Amygdala (tissue), 56 donors: ENCODE measurements around the gene TAS2R50.
A peak's percentile ranks its signal among the peaks of the same experiment; 100 is the strongest.
"Not testable (repeated sequence)": the region's sequence is repeated elsewhere in the genome, so short reads cannot be mapped to it uniquely, and the experiment has no call there.

Experiments
- DNase-seq, 56 donors: peaks; one replicate each; lab custom pipeline; 2025; lab: John Stamatoyannopoulos, UW

Gene TAS2R50, protein sequence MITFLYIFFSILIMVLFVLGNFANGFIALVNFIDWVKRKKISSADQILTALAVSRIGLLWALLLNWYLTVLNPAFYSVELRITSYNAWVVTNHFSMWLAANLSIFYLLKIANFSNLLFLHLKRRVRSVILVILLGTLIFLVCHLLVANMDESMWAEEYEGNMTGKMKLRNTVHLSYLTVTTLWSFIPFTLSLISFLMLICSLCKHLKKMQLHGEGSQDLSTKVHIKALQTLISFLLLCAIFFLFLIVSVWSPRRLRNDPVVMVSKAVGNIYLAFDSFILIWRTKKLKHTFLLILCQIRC

GRCh38 chr12:10986812-10987211 is at the start of gene TAS2R50:
Gene TAS2R50 (minus strand): TSS chr12:10986912. CDS start chr12:10986860, 52 bp downstream.
- no peak for DNase-seq

DNA sequence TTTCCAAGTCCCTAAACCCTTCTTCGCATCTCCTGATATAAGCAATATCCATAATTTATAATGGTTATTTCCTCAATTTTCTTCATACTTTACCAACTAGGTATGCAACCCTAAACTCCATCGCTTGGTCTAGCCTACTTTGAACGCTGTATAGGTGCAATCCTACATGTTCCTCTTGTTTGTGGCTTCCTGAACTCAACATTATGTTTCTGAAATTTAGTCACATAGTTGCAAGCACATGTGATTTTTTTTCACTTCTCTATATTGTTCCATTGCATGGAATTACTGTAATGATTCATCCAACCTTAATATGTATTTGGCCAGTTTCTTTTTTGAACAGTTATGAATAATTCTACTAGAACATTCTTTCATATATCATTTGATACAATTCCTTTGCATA is 47.2 kb upstream of the TAS2R50 start:
- DNase-seq, result not testable (repeated sequence)

DNA sequence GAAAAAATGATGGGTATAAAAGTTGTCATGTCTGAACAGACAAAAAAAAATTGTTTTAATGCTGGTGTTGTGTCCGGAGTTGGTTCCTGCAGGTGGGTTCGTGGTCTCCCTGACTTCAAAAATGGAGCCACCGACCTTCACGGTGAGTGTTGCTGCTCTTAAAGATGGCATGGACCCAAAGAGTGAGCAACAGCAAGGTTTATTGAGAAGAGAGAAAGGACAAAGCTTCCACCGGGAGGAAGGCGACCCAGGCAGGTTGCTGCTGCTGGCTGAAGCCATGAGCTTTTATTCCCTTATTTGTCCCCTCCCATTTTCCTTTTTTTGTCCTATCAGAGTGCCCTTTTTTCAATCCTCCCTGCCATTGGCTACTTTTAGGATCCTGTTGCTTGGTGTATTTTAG is 44.6 kb upstream of the TAS2R50 start, which contains the start of gene TAS2R31:
TAS2R31 (minus strand) TSS at position 101 of the 400 bp plus-strand sequence; CDS start at position 29, 72 bp downstream.
- no peak for DNase-seq

DNA sequence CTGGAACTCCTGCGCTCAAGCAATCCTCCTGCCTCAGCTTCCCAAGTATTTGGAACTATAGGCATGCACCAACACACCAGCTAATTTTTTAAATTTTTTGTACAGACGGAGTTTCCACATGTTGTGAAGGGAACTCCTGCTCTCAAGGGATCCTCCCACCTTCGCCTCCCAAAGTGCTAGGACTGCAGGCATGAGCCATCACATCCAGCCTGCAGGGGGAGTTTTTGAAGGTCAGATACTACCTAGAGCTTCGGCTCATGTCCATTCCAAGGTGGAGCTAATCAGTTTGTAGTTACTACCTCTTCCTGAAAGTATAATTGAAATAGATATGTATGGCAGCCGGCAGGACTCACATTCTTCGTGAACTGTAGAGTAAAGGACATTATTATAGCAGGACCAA is 39.4 kb upstream of the TAS2R50 start:
- no peak for DNase-seq

DNA sequence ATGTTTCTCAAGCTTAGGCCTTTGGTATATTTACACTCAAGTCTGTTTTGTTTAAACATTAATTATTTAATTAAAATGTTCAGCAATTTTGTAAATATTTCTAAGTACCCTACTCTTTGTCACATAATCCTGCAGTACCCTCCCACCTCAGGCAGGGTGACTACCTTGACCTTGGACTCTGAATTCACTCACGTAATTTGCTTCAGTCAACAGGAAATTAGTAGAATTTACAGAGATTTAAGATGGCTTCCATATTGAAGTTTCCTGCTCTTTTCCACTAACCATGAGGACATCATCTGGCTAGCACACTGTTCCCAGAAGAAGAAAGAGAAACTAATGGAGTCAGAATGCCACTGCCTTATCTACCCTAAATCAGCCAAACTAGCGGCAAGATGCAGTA is 36.7 kb upstream of the TAS2R50 start:
- DNase-seq, result no peak

- no peak for DNase-seq
Measured at GRCh38 chr12:11022520-11022919, 35.8 kb upstream of the TAS2R50 start, which contains the start of gene TAS2R19. Gene TAS2R19 (minus strand): TSS chr12:11022620. CDS start chr12:11022571, 49 bp downstream.

- peak in 11 of 56 donors; percentile 1 to 44 (median 7) for DNase-seq
Measured at GRCh38 chr12:11016937-11017336, 30.2 kb upstream of the TAS2R50 start.

GRCh38 chr12:11015775-11016430 is 29.2 kb upstream of the TAS2R50 start:
- peak in 1 of 56 donors; percentile 1 for DNase-seq

DNA sequence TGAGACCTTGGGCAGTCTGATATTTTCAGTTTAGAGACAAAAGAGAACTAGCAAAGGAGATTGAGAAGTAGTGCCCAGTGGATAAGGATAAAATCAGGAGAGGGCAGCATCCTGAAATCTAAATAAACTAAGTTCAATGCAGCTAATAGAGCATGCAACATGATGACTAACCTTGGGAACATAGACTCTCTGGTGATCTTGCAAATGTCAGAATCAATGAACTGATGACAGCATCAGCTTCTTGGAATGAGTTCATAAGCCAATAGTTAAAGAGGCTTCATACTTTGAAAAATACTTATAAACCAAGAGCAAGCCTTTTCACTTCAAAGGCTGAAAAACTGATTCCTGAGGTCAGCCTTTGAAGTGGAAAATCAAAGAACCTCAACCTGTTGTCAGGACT is 27.5 kb upstream of the TAS2R50 start:
- DNase-seq, result no peak

DNA sequence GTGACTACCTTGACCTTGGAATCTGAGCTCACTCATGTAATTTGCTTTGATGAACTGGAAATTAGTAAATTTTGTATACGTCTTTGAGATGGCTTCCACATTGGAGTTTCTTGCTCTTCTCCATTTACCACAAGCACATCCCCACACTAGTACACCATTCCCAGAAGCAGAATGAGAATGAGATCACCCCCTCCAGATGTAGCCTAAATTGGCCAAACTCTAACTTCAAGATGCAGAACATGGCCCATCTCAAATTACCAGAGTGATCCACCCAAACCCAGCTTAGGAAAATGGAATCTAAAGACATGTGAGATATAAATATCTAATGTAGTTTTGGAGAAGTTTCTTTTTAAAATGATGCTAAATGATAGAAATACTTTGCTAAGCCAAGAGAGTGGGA is 20.9 kb upstream of the TAS2R50 start:
- DNase-seq, result no peak

GRCh38 chr12:10998204-10998603 is 11.5 kb upstream of the TAS2R50 start, which contains the start of gene TAS2R20:
Gene TAS2R20 (minus strand): TSS chr12:10998304. CDS start chr12:10997875, 429 bp downstream.
- DNase-seq, result no peak

- DNase-seq, result no peak
Measured at GRCh38 chr12:10994307-10994706, 7.6 kb upstream of the TAS2R50 start.

- DNase-seq, result no peak
Measured at GRCh38 chr12:10989107-10989506, 2.4 kb upstream of the TAS2R50 start.

DNA sequence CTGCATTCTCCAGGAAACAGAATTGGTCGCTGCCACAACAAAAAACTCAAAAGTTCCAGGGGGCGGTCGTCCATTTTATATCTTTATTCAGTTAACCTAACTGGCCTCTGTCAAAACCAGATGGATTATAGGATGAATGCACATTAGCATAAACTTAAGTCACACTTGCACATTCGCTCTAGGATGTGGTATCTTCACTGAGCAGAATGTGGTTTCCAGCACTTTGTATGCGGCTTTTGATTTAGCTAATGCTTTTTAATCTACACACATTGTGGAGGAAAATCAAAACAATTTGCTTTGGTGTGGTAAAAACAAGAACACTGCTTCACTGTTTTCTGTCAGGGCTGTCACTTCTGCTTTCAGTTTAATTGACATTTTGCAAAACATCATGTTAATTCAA is 4.5 kb downstream of the TAS2R50 start:
- DNase-seq, result no peak

- no peak for DNase-seq
Measured at GRCh38 chr12:10974965-10975364, 11.7 kb downstream of the TAS2R50 start.

GRCh38 chr12:10968765-10969456 is 17.8 kb downstream of the TAS2R50 start:
- DNase-seq, result no peak

DNA sequence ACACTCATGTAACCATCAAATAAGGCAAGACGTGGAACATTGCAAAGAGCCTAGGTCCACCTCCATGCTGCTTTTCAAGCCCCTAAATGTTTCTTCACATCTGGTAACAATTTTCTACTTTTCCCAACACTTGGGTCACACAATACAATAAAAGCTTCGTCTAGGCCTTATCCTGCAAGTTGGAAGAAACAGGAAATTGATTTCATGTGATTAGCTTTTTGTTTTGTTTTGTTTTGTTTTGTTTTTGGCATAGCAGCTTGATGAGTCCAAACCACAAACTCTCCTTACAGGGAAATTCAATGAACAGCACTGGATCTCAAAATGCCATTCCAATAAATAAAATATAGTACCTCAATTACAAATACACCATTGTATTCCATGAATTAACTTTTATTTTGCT is 19.3 kb downstream of the TAS2R50 start:
- no peak for DNase-seq

GRCh38 chr12:10966314-10966713 is 20.4 kb downstream of the TAS2R50 start:
- DNase-seq, result no peak

DNA sequence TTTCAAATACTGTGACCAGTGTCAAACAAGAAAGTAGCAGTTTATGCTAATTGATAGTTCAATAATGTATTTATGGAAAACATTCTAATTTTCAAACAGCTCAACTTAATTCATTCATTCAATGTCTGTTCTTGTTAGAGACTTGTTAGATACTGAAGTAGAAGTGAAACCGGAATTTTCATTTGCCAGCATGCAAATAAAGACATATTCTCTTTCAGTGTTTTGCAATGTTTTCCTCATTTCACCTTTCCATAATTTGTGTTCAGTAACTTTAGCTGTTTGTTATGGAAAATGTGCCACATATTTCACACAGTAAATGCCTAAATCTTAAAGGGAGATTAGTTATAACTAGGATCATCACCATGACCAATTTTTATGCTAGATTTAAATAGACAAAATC is 21.2 kb downstream of the TAS2R50 start:
- DNase-seq, result no peak

- DNase-seq, result no peak
Measured at GRCh38 chr12:10960211-10960610, 26.5 kb downstream of the TAS2R50 start.

DNA sequence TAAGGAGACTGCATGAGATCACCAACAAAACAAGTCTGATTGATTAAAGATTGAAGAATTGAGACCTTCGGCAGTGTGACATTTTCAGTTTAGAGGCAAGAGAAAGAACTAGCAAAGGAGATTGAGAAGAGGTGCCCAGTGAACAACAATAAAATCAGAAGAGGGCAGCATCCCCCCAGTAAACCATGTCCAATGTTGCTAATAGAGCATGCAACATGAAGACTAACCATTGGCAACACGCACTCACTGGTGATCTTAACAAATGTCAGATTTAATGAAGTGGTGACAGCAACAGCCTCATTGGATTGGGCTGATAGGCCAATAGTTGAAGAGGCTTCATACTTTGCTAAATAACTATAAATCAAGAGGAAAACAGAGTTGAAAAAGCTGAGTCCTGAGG is 26.9 kb downstream of the TAS2R50 start:
- DNase-seq, result peak in 14 of 56 donors; percentile 1 to 58 (median 24)
